ENCODE data around the gene PREX1.
A peak's percentile ranks its signal among the peaks of the same experiment; 100 is the strongest.

Gene PREX1

GRCh38 chr20:48711696-48712464 is 115.9 kb downstream of the PREX1 start:
- no peak for DNase-seq

GRCh38 chr20:48711044-48711428 is 116.8 kb downstream of the PREX1 start:
- DNase-seq, result no peak

- no peak for DNase-seq
These were observed 117.3 kb downstream of the PREX1 start for GRCh38 chr20:48710341-48711043.

GRCh38 chr20:48709744-48710143 is 118.1 kb downstream of the PREX1 start:
- DNase-seq, result no peak

GRCh38 chr20:48709058-48709691 is 118.6 kb downstream of the PREX1 start:
- DNase-seq, result no peak

- DNase-seq, result no peak
These were observed 119.2 kb downstream of the PREX1 start for GRCh38 chr20:48708630-48709029.

GRCh38 chr20:48708116-48708515 is 119.7 kb downstream of the PREX1 start:
- DNase-seq, result no peak

GRCh38 chr20:48706710-48707365 is 121.0 kb downstream of the PREX1 start:
- no peak for DNase-seq

- no peak for DNase-seq
These were observed 121.6 kb downstream of the PREX1 start for GRCh38 chr20:48706116-48706656.

GRCh38 chr20:48705240-48706115 is 122.3 kb downstream of the PREX1 start:
- DNase-seq, result no peak

GRCh38 chr20:48704761-48705160 is 123.0 kb downstream of the PREX1 start:
- no peak for DNase-seq

GRCh38 chr20:48703511-48704219 is 124.1 kb downstream of the PREX1 start:
- DNase-seq, result no peak

GRCh38 chr20:48703107-48703506 is 124.7 kb downstream of the PREX1 start:
- DNase-seq, result no peak

GRCh38 chr20:48702455-48702913 is 125.3 kb downstream of the PREX1 start:
- DNase-seq, result no peak

- DNase-seq, result no peak
These were observed 126.1 kb downstream of the PREX1 start for GRCh38 chr20:48701702-48702101.

GRCh38 chr20:48698507-48699267 is 129.1 kb downstream of the PREX1 start:
- no peak for DNase-seq

GRCh38 chr20:48697845-48698491 is 129.8 kb downstream of the PREX1 start:
- DNase-seq, result peak; percentile 3

- no peak for DNase-seq
These were observed 131.1 kb downstream of the PREX1 start for GRCh38 chr20:48696671-48697070.

GRCh38 chr20:48695738-48696137 is 132.1 kb downstream of the PREX1 start:
- DNase-seq, result no peak

- DNase-seq, result no peak
These were observed 132.5 kb downstream of the PREX1 start for GRCh38 chr20:48695255-48695654.

Data from NCI-H524 treated with DMSO at 0.1 percent for 48 hours (cell line).